Measurements from ENCODE around the gene CRIP1. TPM values are rescaled to one million over a fixed set of nuclear protein-coding genes. Genes with fewer than 3 reads are reported as not detected.

Gene CRIP1
- total and polyA plus RNA-seq, 10 of the 15 experiments (the other 5 are each of a cell fraction or from before 2014, with no cell fraction given), result 66.8 to 259 (median 154) TPM

- H3K27ac ChIP-seq (ENCODE audit: control insufficient read depth, insufficient read depth), result no peak overlapping the region
- H3K9me3 ChIP-seq (replicated peaks; ENCODE audit: control insufficient read depth, insufficient read depth, low read length), result no peaks in the 10 kb centered on the region; the same call in 2 of the 3 replicates
- H3K36me3 ChIP-seq (ENCODE audit: control insufficient read depth in 2 of 2, insufficient read depth in 2 of 2, low read length in 1 of 2), result no peaks in the 10 kb centered on the region
- no peak for ATAC-seq
- no peak overlapping the region for H2AFZ ChIP-seq (ENCODE audit: control insufficient read depth, low read depth, low read length)
- intact Hi-C loops (cut with micrococcal nuclease; ENCODE audit: unreplicated experiment), result loop anchor here (10.0 kb wide), 1 partner anchor 415 kb away; the partner anchor contains the start of gene GPR132
- POLR2A ChIA-PET, result no interaction called here
- no peak for FAIRE-seq
- TF ChIP-seq CHD2 (IDR thresholded peaks at IDR 0.05; ENCODE audit: borderline replicate concordance, low read depth, low read length), result no peak
- no peak for TF ChIP-seq NFYB (IDR thresholded peaks at IDR 0.05; ENCODE audit: insufficient read depth, low read depth, low read length)
- TF ChIP-seq NKRF (conservative IDR thresholded peaks at IDR 0.05), result no peak
- H3K4me3 ChIP-seq, result no peak overlapping the region
- H3K9ac ChIP-seq (ENCODE audit: control insufficient read depth, insufficient read depth, low read length), result no peak overlapping the region
- peaks cover 17% of the 10 kb centered on the region for H3K4me1 ChIP-seq (ENCODE audit: control insufficient read depth, insufficient read depth, low read length)
- WGBS (ENCODE audit: insufficient coverage, insufficient replicate concordance, low lambda C conversion rate, missing lambda C conversion rate), result 11% methylated on average over 34 of the region's 34 CpGs
- H3K27me3 ChIP-seq (replicated peaks in 1 of 2; ENCODE audit: control insufficient read depth in 2 of 2, insufficient read depth in 2 of 2, low read length in 1 of 2), result peaks cover 4 to 11% of the 10 kb centered on the region in 2 experiments; a peak in 3 of 4 replicates
- CTCF ChIA-PET, result interaction anchor here (2.2 to 2.9 kb wide), 2 partner anchors 23 to 53 kb away, joined by 8 to 17 read pairs; no protein-coding TSS in a partner anchor
- no TSS peak for BruUV-seq (replicated peaks)
- DNase-seq (ENCODE audit: low read depth, low spot score), result no peak
- RAD21 ChIA-PET (ENCODE audit: unreplicated experiment), result no interaction called here
- SMC1A ChIA-PET (ENCODE audit: uncharacterized antibody, unreplicated experiment), result no interaction called here
- no peak overlapping the region for H3K4me2 ChIP-seq (ENCODE audit: control insufficient read depth, insufficient read depth)
- no peaks in the 10 kb centered on the region for H3K79me2 ChIP-seq (ENCODE audit: control insufficient read depth, insufficient read depth, low read length)
- in situ Hi-C loops (cut with MboI), result no loop called here
- H4K20me1 ChIP-seq (ENCODE audit: control insufficient read depth, insufficient read depth), result no peaks in the 10 kb centered on the region
These were observed 7.1 kb upstream of the CRIP1 start for GRCh38 chr14:105479431-105480158.

Data from GM12878 (cell line).